Transverse colon (tissue), 3 donors: ENCODE data around the gene ACTR3.

Experiments used
- POLR2A ChIP-seq: fragments of 450-650 bp; IDR thresholded peaks from one replicate; pipeline ENCODE4 v1.6.1; 2016; ENCODE audit warnings: antibody characterized with exemption, mild to moderate bottlenecking, moderate library complexity
- TF ChIP-seq, protein P1 (sequence below), 5 experiments: fragments of 200-600 bp in 3 of 5; fragments of 450-650 bp in 2 of 5; sonication (generic) in 3 of 5; IDR thresholded peaks; 1 replicate in 2 of 5; 2 replicates in 3 of 5; pipeline ENCODE4 v1.5.1; 2016 to 2017; ENCODE audit warnings: antibody characterized with exemption in 5 of 5, inconsistent platforms in 3 of 5, mild to moderate bottlenecking in 2 of 5, moderate library complexity in 1 of 5

DNA sequence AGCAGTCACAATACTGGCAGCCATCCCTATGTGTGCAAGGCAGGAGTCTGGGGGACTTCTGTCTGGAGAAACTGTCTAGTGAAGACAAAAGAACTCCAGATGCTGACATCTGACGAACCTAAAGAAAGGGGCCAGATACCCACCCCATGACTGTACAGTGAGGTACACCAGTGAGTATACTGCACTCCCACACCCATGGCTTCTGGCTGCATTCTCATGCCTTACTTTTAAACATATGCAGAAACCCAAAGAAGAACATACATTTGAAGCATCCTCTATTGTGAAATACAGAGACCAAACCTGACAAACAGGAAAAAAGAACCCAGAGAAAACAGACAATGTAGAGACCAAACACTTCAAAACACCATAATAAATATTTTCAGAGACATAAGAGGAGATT is 102.2 kb downstream of the ACTR3 start:
- TF ChIP-seq, protein P1, sequence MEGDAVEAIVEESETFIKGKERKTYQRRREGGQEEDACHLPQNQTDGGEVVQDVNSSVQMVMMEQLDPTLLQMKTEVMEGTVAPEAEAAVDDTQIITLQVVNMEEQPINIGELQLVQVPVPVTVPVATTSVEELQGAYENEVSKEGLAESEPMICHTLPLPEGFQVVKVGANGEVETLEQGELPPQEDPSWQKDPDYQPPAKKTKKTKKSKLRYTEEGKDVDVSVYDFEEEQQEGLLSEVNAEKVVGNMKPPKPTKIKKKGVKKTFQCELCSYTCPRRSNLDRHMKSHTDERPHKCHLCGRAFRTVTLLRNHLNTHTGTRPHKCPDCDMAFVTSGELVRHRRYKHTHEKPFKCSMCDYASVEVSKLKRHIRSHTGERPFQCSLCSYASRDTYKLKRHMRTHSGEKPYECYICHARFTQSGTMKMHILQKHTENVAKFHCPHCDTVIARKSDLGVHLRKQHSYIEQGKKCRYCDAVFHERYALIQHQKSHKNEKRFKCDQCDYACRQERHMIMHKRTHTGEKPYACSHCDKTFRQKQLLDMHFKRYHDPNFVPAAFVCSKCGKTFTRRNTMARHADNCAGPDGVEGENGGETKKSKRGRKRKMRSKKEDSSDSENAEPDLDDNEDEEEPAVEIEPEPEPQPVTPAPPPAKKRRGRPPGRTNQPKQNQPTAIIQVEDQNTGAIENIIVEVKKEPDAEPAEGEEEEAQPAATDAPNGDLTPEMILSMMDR (IDR thresholded peaks at IDR 0.05), result no peak
- no peak for TF ChIP-seq POLR2A
